ENCODE data around the gene PRKCA. TPM values are rescaled to one million over a fixed set of nuclear protein-coding genes. Genes with fewer than 3 reads are reported as not detected.

The PRKCA gene
- total and polyA plus RNA-seq, 2 donors (not counting 3 experiments of a cell fraction or from before 2014, with no cell fraction given): 7.5 to 34.2 TPM

DNA sequence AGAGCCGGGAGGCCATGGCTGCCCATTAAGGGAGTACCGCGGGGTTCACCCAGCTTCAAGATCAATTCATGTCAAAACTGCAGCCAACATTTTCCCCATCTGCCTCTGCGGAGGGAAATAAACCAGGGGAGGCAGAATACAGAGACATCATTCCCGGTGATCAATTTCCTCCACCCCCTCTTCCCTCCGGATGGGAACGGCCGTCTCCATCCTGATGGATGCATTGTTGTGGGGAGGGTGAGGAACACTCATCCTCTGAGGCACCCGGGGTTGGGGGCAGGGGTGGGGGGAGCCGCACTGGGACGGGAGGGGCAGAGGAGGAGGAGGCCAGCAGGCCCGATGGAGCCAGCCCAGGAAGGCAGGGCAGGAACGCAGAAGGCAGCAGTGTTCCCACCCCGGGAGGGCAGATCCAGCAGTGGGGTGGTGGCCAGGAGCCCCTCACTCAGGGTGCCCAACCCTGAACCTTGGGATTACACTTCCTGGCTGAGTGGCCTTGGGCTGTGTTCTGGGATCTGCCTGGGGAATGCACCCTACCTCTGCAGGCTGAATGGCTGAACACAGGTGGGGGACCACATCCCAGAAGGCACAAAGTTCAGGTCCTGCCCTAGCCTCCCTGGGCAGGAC, 546.7 kb downstream of the PRKCA start:
- Histone ChIP-seq H3K27me3 (ENCODE audit: control insufficient read depth in 2 of 2, insufficient read depth in 2 of 2, low read length in 2 of 2) (peaks cover 0 to 10% of the 10 kb centered on the region in 2 experiments), H4K20me1 (replicated peaks; ENCODE audit: control insufficient read depth, extremely low read depth, insufficient read depth, low read length) (no peaks in the 10 kb centered on the region), H3K9ac (replicated peaks; ENCODE audit: extremely low read depth, insufficient read depth, low read length) (no peak overlapping the region), H2AFZ (ENCODE audit: low read depth, low read length) (no peak overlapping the region), H3K9me1 (replicated peaks; ENCODE audit: control insufficient read depth, extremely low read depth, insufficient read depth, low read length) (no peaks in the 10 kb centered on the region), H3K36me3 (ENCODE audit: control insufficient read depth in 2 of 2, extremely low read depth in 1 of 2, insufficient read depth in 2 of 2, low read length in 2 of 2) (no peaks in the 10 kb centered on the region), H3K4me2 (ENCODE audit: insufficient read depth, low read length) (no peak overlapping the region), H3K4me1 (ENCODE audit: control insufficient read depth, extremely low read depth, insufficient read depth, low read length) (no peaks in the 10 kb centered on the region), H3K4me3 (replicated peaks in 1 of 3; ENCODE audit: insufficient read depth in 1 of 3, low read depth in 1 of 3, low read length in 3 of 3) (no peak overlapping the region), H3K9me3 (replicated peaks; ENCODE audit: control insufficient read depth, insufficient read depth, low read length) (no peaks in the 10 kb centered on the region), H3K27ac (ENCODE audit: insufficient read depth, low read depth, low read length) (no peak overlapping the region), H3K79me2 (ENCODE audit: control insufficient read depth, insufficient read depth, low read length) (no peaks in the 10 kb centered on the region)
- DNase-seq (ENCODE audit: low read depth, low spot score) (no peak), FAIRE-seq (no peak)
- no TSS peak for BruUV-seq (replicated peaks)
- TF ChIP-seq, protein P1, sequence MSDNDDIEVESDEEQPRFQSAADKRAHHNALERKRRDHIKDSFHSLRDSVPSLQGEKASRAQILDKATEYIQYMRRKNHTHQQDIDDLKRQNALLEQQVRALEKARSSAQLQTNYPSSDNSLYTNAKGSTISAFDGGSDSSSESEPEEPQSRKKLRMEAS (IDR thresholded peaks at IDR 0.05; ENCODE audit: insufficient read depth, insufficient read length): no peak
- TF ChIP-seq POLR2A (IDR thresholded peaks at IDR 0.05; ENCODE audit: low read depth, low read length): no peak
- TF ChIP-seq JUN (IDR thresholded peaks at IDR 0.05; ENCODE audit: borderline replicate concordance, insufficient read depth, insufficient read length, low read depth): no peak
- no peak for TF ChIP-seq MYC (IDR thresholded peaks at IDR 0.05; ENCODE audit: low read depth, low read length)
- TF ChIP-seq FOS (IDR thresholded peaks at IDR 0.05; ENCODE audit: borderline replicate concordance, insufficient read depth, low read length): no peak
- no peak for TF ChIP-seq GATA2 (IDR thresholded peaks at IDR 0.05; ENCODE audit: insufficient read depth, insufficient read length, low read depth, low read length)
- TF ChIP-seq, protein P2, sequence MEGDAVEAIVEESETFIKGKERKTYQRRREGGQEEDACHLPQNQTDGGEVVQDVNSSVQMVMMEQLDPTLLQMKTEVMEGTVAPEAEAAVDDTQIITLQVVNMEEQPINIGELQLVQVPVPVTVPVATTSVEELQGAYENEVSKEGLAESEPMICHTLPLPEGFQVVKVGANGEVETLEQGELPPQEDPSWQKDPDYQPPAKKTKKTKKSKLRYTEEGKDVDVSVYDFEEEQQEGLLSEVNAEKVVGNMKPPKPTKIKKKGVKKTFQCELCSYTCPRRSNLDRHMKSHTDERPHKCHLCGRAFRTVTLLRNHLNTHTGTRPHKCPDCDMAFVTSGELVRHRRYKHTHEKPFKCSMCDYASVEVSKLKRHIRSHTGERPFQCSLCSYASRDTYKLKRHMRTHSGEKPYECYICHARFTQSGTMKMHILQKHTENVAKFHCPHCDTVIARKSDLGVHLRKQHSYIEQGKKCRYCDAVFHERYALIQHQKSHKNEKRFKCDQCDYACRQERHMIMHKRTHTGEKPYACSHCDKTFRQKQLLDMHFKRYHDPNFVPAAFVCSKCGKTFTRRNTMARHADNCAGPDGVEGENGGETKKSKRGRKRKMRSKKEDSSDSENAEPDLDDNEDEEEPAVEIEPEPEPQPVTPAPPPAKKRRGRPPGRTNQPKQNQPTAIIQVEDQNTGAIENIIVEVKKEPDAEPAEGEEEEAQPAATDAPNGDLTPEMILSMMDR (IDR thresholded peaks at IDR 0.05; ENCODE audit: extremely low read depth in 1 of 2, insufficient read depth in 1 of 2, low read depth in 1 of 2, low read length in 2 of 2): no peak
- TF ChIP-seq EZH2 (IDR thresholded peaks at IDR 0.05; ENCODE audit: borderline replicate concordance, low read depth, low read length, severe bottlenecking): no peak
- TF ChIP-seq POLR2AphosphoS5 (IDR thresholded peaks at IDR 0.05; ENCODE audit: insufficient read depth, low read depth, low read length): no peak
- dilution Hi-C loops (cut with MboI; ENCODE audit: extremely low pct_ligation_motif_present, low sequenced_read_pairs): no loop called here
- intact Hi-C loops (cut with micrococcal nuclease): no loop called here
- ChIA-PET POLR2A (no interaction called here), CTCF (no interaction called here)

All from endothelial cell of umbilical vein (primary cell).